HL-60 (cell line): Measurements from ENCODE around the gene ORM2.

Experiments
- DNase-seq, 2 experiments: peaks; one replicate each; pipeline ENCODE4 v3.0.0-alpha.2; 2010 to 2020; ENCODE audit warnings: low read depth in 1 of 2, low spot score in 1 of 2
- H3K27ac ChIP-seq: fragments of 250-450 bp; sonication (Bioruptor Pico); replicated peaks from 2 replicates; pipeline ENCODE4 v1.5.1; 2020; ENCODE audit warnings: mild to moderate bottlenecking, moderate library complexity
- H3K27me3 ChIP-seq: fragments of 250-450 bp; sonication (Bioruptor Pico); 2 replicates; pipeline ENCODE4 v1.5.1; 2021; ENCODE audit warnings: mild to moderate bottlenecking, moderate library complexity; ENCODE audit not compliant: insufficient read depth, poor library complexity, severe bottlenecking
- H3K4me3 ChIP-seq: replicated peaks from 2 replicates; pipeline ENCODE4 v1.5.1; 2011; ENCODE audit warnings: mild to moderate bottlenecking, control low read depth, low read length; ENCODE audit not compliant: insufficient read depth
- CTCF ChIP-seq: IDR thresholded peaks from one replicate; pipeline ENCODE4 v1.5.1; 2011; ENCODE audit warnings: low read length, control low read depth, inconsistent platforms; ENCODE audit not compliant: insufficient read depth
- GABPA ChIP-seq: IDR thresholded peaks from 2 replicates; pipeline ENCODE4 v1.6.1; 2012; ENCODE audit warnings: low read depth
- POLR2AphosphoS5 ChIP-seq: IDR thresholded peaks from 2 replicates; pipeline ENCODE4 v1.6.1; 2012; ENCODE audit warnings: low read depth
- REST ChIP-seq: IDR thresholded peaks from 2 replicates; pipeline ENCODE4 v1.6.1; 2012; ENCODE audit warnings: low read depth; ENCODE audit not compliant: insufficient replicate concordance
- SPI1 ChIP-seq: IDR thresholded peaks from 2 replicates; pipeline ENCODE4 v1.6.1; 2012; ENCODE audit warnings: low read depth, mild to moderate bottlenecking, borderline replicate concordance

The ORM2 gene

GRCh38 chr9:114300846-114301797 lies 28.5 kb upstream of the ORM2 start:
- TF ChIP-seq CTCF (no peak), POLR2AphosphoS5 (no peak), GABPA (no peak), SPI1 (no peak), REST (no peak)
- Histone ChIP-seq H3K27ac (no peak overlapping the region), H3K27me3 (no peaks in the 10 kb centered on the region), H3K4me3 (no peak overlapping the region)
- DNase-seq: no peak

GRCh38 chr9:114301798-114302565 lies 27.7 kb upstream of the ORM2 start:
- Histone ChIP-seq H3K27me3 (no peaks in the 10 kb centered on the region), H3K27ac (no peak overlapping the region), H3K4me3 (no peak overlapping the region)
- DNase-seq: no peak
- TF ChIP-seq REST (no peak), SPI1 (no peak), POLR2AphosphoS5 (no peak), GABPA (no peak), CTCF (no peak)

- Histone ChIP-seq H3K27me3 (no peaks in the 10 kb centered on the region), H3K27ac (no peak overlapping the region), H3K4me3 (no peak overlapping the region)
- no peak for DNase-seq
- no peak for TF ChIP-seq GABPA
Measured at GRCh38 chr9:114302727-114303126, 26.9 kb upstream of the ORM2 start.

GRCh38 chr9:114303571-114303970 lies 26.1 kb upstream of the ORM2 start:
- TF ChIP-seq CTCF (no peak), SPI1 (no peak), POLR2AphosphoS5 (no peak), REST (no peak), GABPA (no peak)
- no peak overlapping the region for H3K4me3 ChIP-seq
- no peak for DNase-seq
- H3K27ac ChIP-seq: no peak overlapping the region
- H3K27me3 ChIP-seq: no peaks in the 10 kb centered on the region
